Mesenchymal stem cell (in vitro differentiated cells and primary cell): ENCODE results near the gene RGP1.

Experiments used
- DNase-seq: peaks from one replicate; pipeline ENCODE4 v3.0.0-alpha.2; 2013
- H2AFZ ChIP-seq: one replicate; pipeline ENCODE4 v1.6.1; 2013; ENCODE audit warnings: low read depth, mild to moderate bottlenecking, control low read depth, inconsistent platforms, low read length, moderate library complexity
- H2AK5ac ChIP-seq: 2 replicates; pipeline ENCODE4 v1.6.1; 2013; ENCODE audit warnings: low read length, moderate library complexity, mild to moderate bottlenecking, inconsistent platforms; ENCODE audit not compliant: severe bottlenecking
- H2BK120ac ChIP-seq: one replicate; pipeline ENCODE4 v1.6.1; 2013; ENCODE audit warnings: low read depth, mild to moderate bottlenecking, inconsistent platforms, low read length, moderate library complexity
- H2BK12ac ChIP-seq, 2 experiments: one replicate each; pipeline ENCODE4 v1.6.1; 2013; ENCODE audit warnings: inconsistent platforms in 2 of 2, low read length in 2 of 2, mild to moderate bottlenecking in 2 of 2, moderate library complexity in 2 of 2, control low read depth in 1 of 2
- H2BK15ac ChIP-seq: one replicate; pipeline ENCODE4 v1.6.1; 2013; ENCODE audit warnings: mild to moderate bottlenecking, low read depth, inconsistent platforms; ENCODE audit not compliant: poor library complexity, severe bottlenecking
- H2BK5ac ChIP-seq: 2 replicates; pipeline ENCODE4 v1.6.1; 2013; ENCODE audit warnings: low read depth, mild to moderate bottlenecking, low read length, control low read depth, inconsistent platforms; ENCODE audit not compliant: poor library complexity, severe bottlenecking
- H3K14ac ChIP-seq, 2 experiments: one replicate each; pipeline ENCODE4 v1.6.1; 2013; ENCODE audit warnings: inconsistent platforms in 2 of 2, low read length in 2 of 2, control low read depth in 1 of 2, mild to moderate bottlenecking in 1 of 2, moderate library complexity in 1 of 2
- H3K18ac ChIP-seq, 2 experiments: one replicate each; pipeline ENCODE4 v1.6.1; 2013; ENCODE audit warnings: inconsistent platforms in 2 of 2, low read length in 2 of 2, control low read depth in 1 of 2, low read depth in 1 of 2, mild to moderate bottlenecking in 1 of 2
- H3K23ac ChIP-seq, 2 experiments: one replicate each; pipeline ENCODE4 v1.6.1; 2013; ENCODE audit warnings: inconsistent platforms in 2 of 2, low read length in 2 of 2, mild to moderate bottlenecking in 2 of 2, moderate library complexity in 2 of 2, control low read depth in 1 of 2
- H3K27ac ChIP-seq: 2 replicates; pipeline ENCODE4 v1.5.1; 2013; ENCODE audit warnings: mild to moderate bottlenecking, moderate library complexity, low read length, control low read depth, inconsistent platforms; ENCODE audit not compliant: poor library complexity, severe bottlenecking
- H3K27me3 ChIP-seq, 2 experiments: 2 replicates each; pipeline versions ENCODE4 v1.6.1 to v1.7.0; 2013; ENCODE audit warnings: low read length in 2 of 2, mild to moderate bottlenecking in 2 of 2, moderate library complexity in 2 of 2, control low read depth in 1 of 2, inconsistent platforms in 1 of 2; ENCODE audit not compliant: control insufficient read depth in 1 of 2, insufficient read depth in 1 of 2
- H3K36me3 ChIP-seq, 2 experiments: 2 replicates each; pipeline versions ENCODE4 v1.6.1 to v1.7.0; 2013; ENCODE audit warnings: low read length in 2 of 2, control low read depth in 1 of 2, inconsistent platforms in 1 of 2, low read depth in 1 of 2, mild to moderate bottlenecking in 1 of 2; ENCODE audit not compliant: insufficient read depth in 2 of 2, control insufficient read depth in 1 of 2
- H3K4ac ChIP-seq, 2 experiments: one replicate each; pipeline ENCODE4 v1.6.1; 2013; ENCODE audit warnings: inconsistent platforms in 2 of 2, low read length in 2 of 2, mild to moderate bottlenecking in 2 of 2, moderate library complexity in 2 of 2, control low read depth in 1 of 2, low read depth in 1 of 2
- H3K4me1 ChIP-seq: 2 replicates; pipeline ENCODE4 v1.6.1; 2013; ENCODE audit warnings: low read depth, low read length, control low read depth; ENCODE audit not compliant: control insufficient read depth, insufficient read depth
- H3K4me2 ChIP-seq: 2 replicates; pipeline ENCODE4 v1.6.1; 2013; ENCODE audit warnings: low read length, mild to moderate bottlenecking, inconsistent platforms; ENCODE audit not compliant: poor library complexity, severe bottlenecking
- H3K4me3 ChIP-seq, 2 experiments: 2 replicates each; pipeline versions ENCODE4 v1.5.1 to v1.7.0; 2013; ENCODE audit warnings: low read length in 2 of 2, mild to moderate bottlenecking in 2 of 2, control low read depth in 1 of 2, low read depth in 1 of 2; ENCODE audit not compliant: insufficient read depth in 1 of 2
- H3K79me1 ChIP-seq: replicated peaks from 2 replicates; pipeline ENCODE4 v1.6.1; 2013; ENCODE audit warnings: mild to moderate bottlenecking, control low read depth, low read length, inconsistent platforms; ENCODE audit not compliant: poor library complexity, severe bottlenecking
- H3K9ac ChIP-seq: 2 replicates; pipeline ENCODE4 v1.7.0; 2013; ENCODE audit warnings: mild to moderate bottlenecking, low read length, moderate library complexity
- H3K9me3 ChIP-seq: 2 replicates; pipeline ENCODE4 v1.7.0; 2013; ENCODE audit warnings: mild to moderate bottlenecking, low read length; ENCODE audit not compliant: control insufficient read depth
- H4K8ac ChIP-seq: one replicate; pipeline ENCODE4 v1.6.1; 2013; ENCODE audit warnings: inconsistent platforms, mild to moderate bottlenecking, low read length, moderate library complexity
- H4K91ac ChIP-seq: one replicate; pipeline ENCODE4 v1.6.1; 2013; ENCODE audit warnings: mild to moderate bottlenecking, low read length, inconsistent platforms
- WGBS: methylation state at CpG from one replicate; pipeline ENCODE4 v1.1.7; 2013; ENCODE audit warnings: mixed read lengths; 5-methylcytosine and 5-hydroxymethylcytosine counted together

Gene RGP1

GRCh38 chr9:35791297-35791921, 42.3 kb downstream of the RGP1 start, which contains the start of gene NPR2:
NPR2 (plus strand) TSS chr9:35791591; CDS start chr9:35792409, 818 bp downstream.
- H2AFZ ChIP-seq = peak within 1 kb of the TSS; percentile 84
- peak within 1 kb of the TSS; percentile 93 to 95 for H3K18ac ChIP-seq
- peak within 1 kb of the TSS; percentile 80 for H3K4me2 ChIP-seq
- H2BK12ac ChIP-seq = peak within 1 kb of the TSS; percentile 30 to 68
- H3K14ac ChIP-seq = peak within 1 kb of the TSS in 1 of 2 experiments; percentile 97
- no peak within 1 kb of the TSS for H3K27ac ChIP-seq
- H4K8ac ChIP-seq = peak within 1 kb of the TSS; percentile 96
- H3K9ac ChIP-seq = peak within 1 kb of the TSS; percentile 91
- H3K4ac ChIP-seq = peak within 1 kb of the TSS; percentile 86 to 99
- peak within 1 kb of the TSS; percentile 54 for H2BK15ac ChIP-seq
- peaks cover 19% of the 10 kb centered on the region for H3K79me1 ChIP-seq
- H3K23ac ChIP-seq = peak within 1 kb of the TSS in 1 of 2 experiments; percentile 67
- H3K9me3 ChIP-seq = no peaks in the 10 kb centered on the region
- H3K4me1 ChIP-seq = peaks cover 27% of the 10 kb centered on the region
- peak within 1 kb of the TSS; percentile 96 for H2BK120ac ChIP-seq
- WGBS = 6% methylated on average over 27 of the region's 64 CpGs
- no peaks in the 10 kb centered on the region for H3K27me3 ChIP-seq
- H4K91ac ChIP-seq = peak within 1 kb of the TSS; percentile 90
- peak within 1 kb of the TSS; percentile 65 to 77 for H3K4me3 ChIP-seq
- peaks cover 0 to 6% of the 10 kb centered on the region in 2 experiments for H3K36me3 ChIP-seq
- H2BK5ac ChIP-seq = no peak within 1 kb of the TSS
- H2AK5ac ChIP-seq = no peak within 1 kb of the TSS
- DNase-seq = peak; percentile 43

GRCh38 chr9:35792024-35792813, 43.1 kb downstream of the RGP1 start:
- Histone ChIP-seq H4K91ac (peak overlapping the region; percentile 31), H4K8ac (peak overlapping the region; percentile 71), H3K23ac (peak overlapping the region in 1 of 2 experiments; percentile 67), H3K79me1 (peaks cover 26% of the 10 kb centered on the region), H3K4me1 (peaks cover 28% of the 10 kb centered on the region), H2BK120ac (no peak overlapping the region), H3K14ac (no peak overlapping the region), H2BK12ac (peak overlapping the region in 1 of 2 experiments; percentile 7), H3K9ac (peak overlapping the region; percentile 91), H3K4ac (peak overlapping the region; percentile 17 to 36), H2BK5ac (no peak overlapping the region), H2AK5ac (no peak overlapping the region), H3K27ac (no peak overlapping the region), H2BK15ac (no peak overlapping the region), H2AFZ (peak overlapping the region; percentile 73), H3K4me2 (peak overlapping the region; percentile 80), H3K36me3 (peaks cover 0 to 6% of the 10 kb centered on the region in 2 experiments), H3K9me3 (no peaks in the 10 kb centered on the region), H3K27me3 (no peaks in the 10 kb centered on the region), H3K4me3 (peak overlapping the region; percentile 65 to 77), H3K18ac (peak overlapping the region; percentile 93 to 95)
- DNase-seq = no peak
- WGBS = 84% methylated on average over 32 of the region's 34 CpGs

GRCh38 chr9:35792826-35793225, 43.7 kb downstream of the RGP1 start:
- 95% methylated on average over 14 of the region's 14 CpGs for WGBS
- no peaks in the 10 kb centered on the region for H3K27me3 ChIP-seq

GRCh38 chr9:35793461-35793860, 44.4 kb downstream of the RGP1 start:
- Histone ChIP-seq H3K4ac (no peak overlapping the region), H3K14ac (no peak overlapping the region), H3K9ac (peak overlapping the region; percentile 75), H2BK12ac (no peak overlapping the region), H3K79me1 (peaks cover 28% of the 10 kb centered on the region), H3K9me3 (no peaks in the 10 kb centered on the region), H3K23ac (no peak overlapping the region), H2BK120ac (no peak overlapping the region), H2AFZ (no peak overlapping the region), H3K4me3 (peak overlapping the region in 1 of 2 experiments; percentile 77), H4K8ac (no peak overlapping the region), H3K27me3 (no peaks in the 10 kb centered on the region), H3K4me1 (peaks cover 29% of the 10 kb centered on the region), H2AK5ac (no peak overlapping the region), H2BK15ac (no peak overlapping the region), H3K36me3 (peaks cover 0 to 6% of the 10 kb centered on the region in 2 experiments), H2BK5ac (no peak overlapping the region), H4K91ac (no peak overlapping the region), H3K27ac (no peak overlapping the region), H3K18ac (no peak overlapping the region), H3K4me2 (peak overlapping the region; percentile 15)
- 79% methylated on average over 2 of the region's 2 CpGs for WGBS
- DNase-seq = no peak

More at GRCh38 chr9:35792826-35793225, 43.7 kb downstream of the RGP1 start:
- Histone ChIP-seq H3K4me3 (peak overlapping the region in 1 of 2 experiments; percentile 77), H3K9me3 (no peaks in the 10 kb centered on the region), H3K79me1 (peaks cover 28% of the 10 kb centered on the region), H4K91ac (no peak overlapping the region), H3K4me1 (peaks cover 29% of the 10 kb centered on the region), H3K23ac (no peak overlapping the region), H3K4ac (peak overlapping the region in 1 of 2 experiments; percentile 36), H2AFZ (no peak overlapping the region), H4K8ac (no peak overlapping the region), H3K18ac (peak overlapping the region in 1 of 2 experiments; percentile 13), H2BK15ac (no peak overlapping the region), H3K14ac (no peak overlapping the region), H3K4me2 (no peak overlapping the region), H2BK120ac (no peak overlapping the region), H3K36me3 (peaks cover 0 to 6% of the 10 kb centered on the region in 2 experiments), H2AK5ac (no peak overlapping the region), H2BK12ac (no peak overlapping the region), H2BK5ac (no peak overlapping the region), H3K9ac (peak overlapping the region; percentile 75), H3K27ac (no peak overlapping the region)
- DNase-seq = no peak
